GM15510 (cell line): ENCODE data around the gene TMEM52B.

ENCODE experiments used
- POLR2A ChIP-seq: IDR thresholded peaks from 3 replicates; pipeline ENCODE4 v1.6.1; 2011; ENCODE audit warnings: borderline replicate concordance; ENCODE audit not compliant: insufficient read length; ENCODE audit errors: extremely low read depth

TMEM52B gene

DNA sequence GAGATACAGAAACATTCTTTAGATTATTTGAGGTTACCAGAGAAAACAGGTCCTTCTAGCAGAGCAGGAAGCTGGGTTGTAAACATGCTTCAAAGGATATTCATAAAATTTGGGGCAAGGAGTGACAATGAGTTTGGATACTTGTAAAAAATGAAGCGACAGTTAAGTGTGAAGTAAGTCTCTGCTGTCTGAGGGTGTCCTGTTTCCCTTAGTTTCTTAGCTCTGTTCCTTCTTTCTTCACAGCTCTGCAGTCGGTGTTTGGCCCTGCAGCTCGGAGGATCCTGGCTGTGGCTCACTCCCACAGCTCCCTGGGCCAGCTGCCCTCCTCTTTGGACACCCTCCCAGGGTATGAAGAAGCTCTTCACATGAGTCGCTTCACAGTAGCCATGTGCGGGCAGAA is 10.8 kb downstream of the TMEM52B start:
- TF ChIP-seq POLR2A = no peak

DNA sequence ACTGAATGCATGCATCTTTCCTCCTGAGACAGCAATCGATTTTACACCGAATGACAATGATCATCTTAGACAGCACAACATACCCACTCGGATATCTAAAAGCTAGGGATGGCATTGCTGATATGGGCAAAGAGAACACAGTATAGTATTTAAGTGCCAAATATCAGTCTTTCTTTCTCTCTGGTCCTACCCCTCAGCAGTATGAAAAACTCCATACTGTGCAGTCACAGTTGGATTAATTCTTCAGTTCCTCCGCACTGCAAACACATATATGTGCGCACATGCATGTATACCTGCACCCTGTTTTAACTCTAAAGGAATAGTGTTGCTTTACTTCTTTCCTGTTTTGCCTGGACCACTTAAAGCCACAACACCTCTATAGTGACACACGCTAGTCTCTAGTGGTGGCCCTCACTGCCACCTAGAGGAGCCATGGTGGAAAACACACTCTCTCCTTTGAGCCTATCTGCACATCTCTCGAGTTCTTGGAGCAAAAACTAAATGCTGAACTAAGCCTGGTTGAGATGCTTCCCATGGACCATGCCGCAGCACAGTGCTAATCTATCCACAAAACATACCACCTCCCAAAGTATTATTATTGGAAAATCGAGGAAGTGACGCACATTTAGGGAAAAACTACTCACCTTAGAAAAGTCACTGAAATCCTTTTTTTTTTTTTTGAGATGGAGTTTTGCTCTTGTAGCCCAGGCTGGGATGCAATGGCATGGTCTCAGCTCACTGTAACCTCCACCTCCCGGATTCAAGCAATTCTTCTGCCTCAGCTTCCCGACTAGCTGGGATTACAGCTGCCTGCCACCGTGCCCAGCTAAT is 11.9 kb downstream of the TMEM52B start:
- TF ChIP-seq POLR2A = no peak

DNA sequence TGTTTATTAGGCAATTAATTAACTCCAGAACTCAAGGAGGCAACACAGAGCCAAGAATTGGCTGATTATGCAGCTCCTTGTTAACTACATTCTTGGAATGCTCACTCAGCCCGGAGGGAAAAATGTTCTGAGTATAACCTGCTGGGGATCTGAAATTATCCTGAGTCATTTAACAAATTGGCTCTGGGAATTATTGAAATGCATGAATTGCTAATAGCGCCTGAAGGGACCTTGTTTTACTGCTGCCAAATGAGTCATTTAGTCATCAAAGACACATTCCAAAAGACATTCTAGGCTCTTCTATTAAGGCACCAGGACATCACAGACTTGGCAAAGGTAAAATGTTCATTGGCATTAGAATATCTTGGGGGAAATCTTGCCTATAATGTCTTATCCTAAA is 13.0 kb downstream of the TMEM52B start:
- TF ChIP-seq POLR2A = no peak

- no peak for TF ChIP-seq POLR2A
Observed at GRCh38 chr12:10194160-10194670, 15.4 kb downstream of the TMEM52B start.

DNA sequence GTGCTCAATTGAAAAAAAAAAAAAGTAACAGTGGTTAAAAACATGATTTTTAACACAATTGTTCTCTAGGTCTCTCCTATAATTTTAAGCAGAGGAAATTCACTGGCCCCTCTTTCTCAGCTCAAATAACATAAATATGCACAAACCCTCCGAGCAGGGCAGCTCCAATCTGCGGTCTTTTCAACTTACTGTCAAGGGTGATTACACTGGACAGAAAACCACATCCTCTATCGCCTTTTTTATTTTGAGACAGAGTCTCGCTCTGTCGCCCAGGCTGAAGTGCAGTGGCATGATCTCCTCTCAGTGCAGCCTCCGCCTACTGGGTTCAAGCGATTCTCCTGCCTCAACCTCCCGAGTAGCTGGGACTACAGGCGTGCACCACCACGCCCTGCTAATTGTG is 17.4 kb downstream of the TMEM52B start:
- TF ChIP-seq POLR2A = no peak

DNA sequence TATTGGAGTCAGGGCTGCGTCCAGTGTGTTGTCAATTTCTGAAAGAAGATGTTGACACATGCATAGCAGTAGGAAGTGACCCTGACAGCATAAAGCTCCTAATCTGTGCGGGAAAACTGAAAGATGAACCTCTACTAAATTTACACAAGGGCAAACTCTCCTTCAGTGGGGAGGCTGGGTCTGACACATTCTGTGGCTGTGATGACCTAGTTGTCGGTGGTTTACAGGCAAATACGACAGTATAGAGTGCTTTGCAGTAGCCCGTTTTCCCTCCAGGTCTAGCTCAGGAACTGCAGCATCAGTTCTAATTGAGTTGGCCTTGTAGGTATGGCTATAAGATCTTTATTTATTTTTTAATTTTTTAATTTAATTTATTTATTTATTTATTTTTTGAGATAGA is 19.0 kb downstream of the TMEM52B start:
- no peak for TF ChIP-seq POLR2A

GRCh38 chr12:10205220-10205807 is 26.5 kb downstream of the TMEM52B start:
- no peak for TF ChIP-seq POLR2A

- no peak for TF ChIP-seq POLR2A
Observed at GRCh38 chr12:10207136-10207535, 28.3 kb downstream of the TMEM52B start.

GRCh38 chr12:10210225-10210624 is 31.4 kb downstream of the TMEM52B start:
- TF ChIP-seq POLR2A = no peak

- no peak for TF ChIP-seq POLR2A
Observed at GRCh38 chr12:10211101-10211939, 32.5 kb downstream of the TMEM52B start.

DNA sequence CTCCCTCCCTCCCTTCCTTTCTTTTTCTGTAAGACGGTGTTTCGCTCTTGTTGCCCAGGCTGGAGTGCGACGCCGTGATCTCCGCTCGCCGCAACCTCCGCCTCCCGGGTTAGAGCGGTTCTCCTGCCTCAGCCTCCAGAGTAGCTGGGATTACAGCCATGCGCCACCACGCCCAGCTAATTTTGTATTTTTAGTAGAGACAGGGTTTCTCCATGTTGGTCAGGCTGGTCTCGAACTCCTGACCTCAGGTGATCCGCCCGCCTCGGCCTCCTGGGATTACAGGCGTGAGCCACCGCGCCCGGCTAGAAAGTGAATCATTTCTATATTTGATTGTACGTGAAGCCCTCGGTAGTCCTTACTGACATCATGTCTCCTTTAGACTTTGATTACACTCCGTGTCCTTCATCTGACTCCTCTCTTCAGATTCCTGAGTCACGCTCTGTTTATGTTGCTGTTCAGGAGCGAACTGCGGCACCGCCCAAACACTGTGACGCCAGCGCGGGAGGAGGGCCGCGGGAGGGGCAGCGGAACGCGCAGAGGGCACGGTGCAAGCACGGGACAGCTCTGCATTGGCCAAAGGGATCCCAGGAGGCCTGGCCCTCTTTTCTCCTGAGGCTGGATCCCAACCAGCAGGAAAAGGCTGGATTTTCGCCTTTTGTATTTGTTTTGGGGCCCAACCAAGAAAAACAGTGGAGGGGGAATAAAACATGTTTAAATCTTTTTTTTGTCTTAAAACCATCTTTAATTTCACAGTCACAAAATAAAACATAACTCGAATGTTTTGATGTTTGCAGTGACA is 33.3 kb downstream of the TMEM52B start:
- TF ChIP-seq POLR2A = no peak

GRCh38 chr12:10212739-10213131 is 33.9 kb downstream of the TMEM52B start, which contains the start of gene GABARAPL1:
TSS of gene GABARAPL1 (plus strand) at chr12:10212877. CDS start at chr12:10213130, 253 bp downstream.
- no peak for TF ChIP-seq POLR2A

- no peak for TF ChIP-seq POLR2A
Observed at GRCh38 chr12:10213168-10214135, 34.6 kb downstream of the TMEM52B start.
